ENCODE data around the gene MALRD1. TPM values are rescaled to one million over a fixed set of nuclear protein-coding genes. Genes with fewer than 3 reads are reported as not detected.
"Not testable (repeated sequence)": the region's sequence is repeated elsewhere in the genome, so short reads cannot be mapped to it uniquely, and the experiment has no call there.

Gene MALRD1
- total and polyA plus RNA-seq, 10 donors: 0.06 to 1.6 (median 0.43) TPM

- intact Hi-C loops (cut with DNase I; ENCODE audit: low total_unique reads): no loop called here
- WGBS, 5 donors: 68 to 87% (median 78%) methylated on average over 2 of the region's 2 CpGs
- H3K9me3 ChIP-seq: peaks cover 0 to 9% (median 0%) of the 10 kb centered on the region in 8 donors
- H3K4me1 ChIP-seq: no peaks in the 10 kb centered on the region
- DNase-seq: no peak
- H3K4me3 ChIP-seq: no peak overlapping the region
- no peaks in the 10 kb centered on the region for H3K36me3 ChIP-seq
- TF ChIP-seq POLR2AphosphoS5 (IDR thresholded peaks at IDR 0.05) (no peak), CTCF (IDR thresholded peaks at IDR 0.05 in 8 of 11, conservative IDR thresholded peaks at IDR 0.05 in 3 of 11) (no peak), POLR2A (IDR thresholded peaks at IDR 0.05) (no peak)
- no peaks in the 10 kb centered on the region for H3K27me3 ChIP-seq (replicated peaks in 1 of 7)
- H3K27ac ChIP-seq: no peak overlapping the region
Measured at GRCh38 chr10:19730167-19730906, 681.7 kb downstream of the MALRD1 start.

GRCh38 chr10:19730907-19731217 is 682.3 kb downstream of the MALRD1 start:
- peaks cover 0 to 4% (median 0%) of the 10 kb centered on the region in 8 donors for H3K9me3 ChIP-seq
- H3K27ac ChIP-seq: no peak overlapping the region
- DNase-seq: no peak
- intact Hi-C loops (cut with DNase I; ENCODE audit: low total_unique reads): no loop called here
- no peak for TF ChIP-seq POLR2AphosphoS5 (IDR thresholded peaks at IDR 0.05)
- TF ChIP-seq CTCF (IDR thresholded peaks at IDR 0.05 in 8 of 11, conservative IDR thresholded peaks at IDR 0.05 in 3 of 11): no peak
- TF ChIP-seq POLR2A (IDR thresholded peaks at IDR 0.05): no peak
- no peak overlapping the region for H3K4me3 ChIP-seq
- no peaks in the 10 kb centered on the region for H3K27me3 ChIP-seq (replicated peaks in 1 of 7)
- H3K4me1 ChIP-seq: no peaks in the 10 kb centered on the region
- no peaks in the 10 kb centered on the region for H3K36me3 ChIP-seq

- H3K36me3 ChIP-seq: no peaks in the 10 kb centered on the region
- 90 to 99% (median 94%) methylated on average over 2 of the region's 2 CpGs for WGBS, 5 donors
- DNase-seq: no peak
- H3K9me3 ChIP-seq: peaks cover 0 to 6% (median 0%) of the 10 kb centered on the region in 8 donors
- H3K4me3 ChIP-seq: no peak overlapping the region
- no peak for TF ChIP-seq POLR2A (IDR thresholded peaks at IDR 0.05)
- H3K27ac ChIP-seq: no peak overlapping the region
- no peaks in the 10 kb centered on the region for H3K27me3 ChIP-seq (replicated peaks in 1 of 7)
- no peaks in the 10 kb centered on the region for H3K4me1 ChIP-seq
- intact Hi-C loops (cut with DNase I; ENCODE audit: low total_unique reads): no loop called here
Measured at GRCh38 chr10:19731560-19731959, 683.0 kb downstream of the MALRD1 start.

GRCh38 chr10:19738440-19738839 is 689.8 kb downstream of the MALRD1 start:
- H3K4me3 ChIP-seq: no peak overlapping the region
- no peaks in the 10 kb centered on the region for H3K36me3 ChIP-seq
- no peak for TF ChIP-seq POLR2AphosphoS5 (IDR thresholded peaks at IDR 0.05)
- TF ChIP-seq POLR2A (IDR thresholded peaks at IDR 0.05): no peak
- TF ChIP-seq CTCF (IDR thresholded peaks at IDR 0.05 in 8 of 11, conservative IDR thresholded peaks at IDR 0.05 in 3 of 11): no peak
- H3K4me1 ChIP-seq: no peaks in the 10 kb centered on the region
- intact Hi-C loops (cut with DNase I; ENCODE audit: low total_unique reads): no loop called here
- DNase-seq: no peak
- H3K9me3 ChIP-seq: peaks cover 0 to 16% (median 0%) of the 10 kb centered on the region in 8 donors
- H3K27me3 ChIP-seq (replicated peaks in 1 of 7): no peaks in the 10 kb centered on the region
- WGBS, 5 donors: 88 to 97% (median 92%) methylated on average over 1 of the region's 1 CpG
- no peak overlapping the region for H3K27ac ChIP-seq

DNA sequence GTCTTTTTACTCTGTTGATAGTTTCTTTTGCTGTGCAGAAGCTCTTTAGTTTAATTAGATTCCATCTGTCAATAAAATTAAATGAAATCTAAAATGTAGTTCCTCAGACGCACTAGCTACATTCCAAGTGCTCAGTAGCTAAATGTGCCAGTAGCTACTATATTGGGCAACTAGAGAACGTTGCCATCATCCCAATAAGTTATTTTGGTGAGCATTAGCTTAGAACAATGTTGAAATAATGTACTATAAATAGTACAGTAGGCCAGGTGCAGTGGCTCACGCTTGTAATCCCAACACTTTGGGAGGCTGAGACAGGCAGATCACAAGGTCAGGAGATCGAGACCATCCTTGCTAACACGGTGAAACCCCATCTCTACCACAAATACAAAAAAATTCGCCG is 690.6 kb downstream of the MALRD1 start:
- WGBS, 5 donors: 83 to 91% (median 84%) methylated on average over 7 of the region's 7 CpGs
- H3K27ac ChIP-seq; intact Hi-C loops (cut with DNase I; ENCODE audit: low total_unique reads); H3K27me3 ChIP-seq (replicated peaks in 1 of 7); H3K4me3 ChIP-seq; H3K36me3 ChIP-seq; DNase-seq; H3K4me1 ChIP-seq: not testable (repeated sequence)
- peaks cover 0 to 16% (median 0%) of the 10 kb centered on the region in 8 donors for H3K9me3 ChIP-seq

DNA sequence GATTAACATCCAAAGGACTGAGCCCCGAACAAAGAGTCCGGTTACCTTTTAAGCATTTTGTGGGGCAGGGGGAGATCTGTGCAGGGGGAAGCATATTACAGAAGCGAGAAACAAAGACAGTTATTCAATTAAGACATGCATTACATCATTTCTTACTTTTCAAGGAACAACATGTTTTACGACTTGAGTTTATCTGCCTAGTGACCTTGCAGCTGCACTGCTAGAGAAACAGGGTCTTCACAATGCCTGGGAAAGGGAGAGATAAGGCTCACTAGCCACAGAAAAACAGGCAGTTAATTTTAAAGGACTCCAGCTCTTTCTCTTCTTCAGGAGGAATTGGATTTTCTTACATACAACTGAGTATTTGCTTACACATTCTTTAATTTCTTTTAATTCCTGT is 693.5 kb downstream of the MALRD1 start:
- H3K4me1 ChIP-seq; DNase-seq; H3K27ac ChIP-seq; H3K27me3 ChIP-seq (replicated peaks in 1 of 7); intact Hi-C loops (cut with DNase I; ENCODE audit: low total_unique reads); H3K4me3 ChIP-seq; H3K36me3 ChIP-seq; H3K9me3 ChIP-seq: not testable (repeated sequence)
- 66 to 84% (median 78%) methylated on average over 4 of the region's 4 CpGs for WGBS, 5 donors
